CD4-positive, alpha-beta T cell treated with Interleukin-21 for 1 hour (primary cell): ENCODE measurements around the gene VEGFA.

Experiments used
- DNase-seq: peaks from one replicate; pipeline ENCODE4 v3.0.0-alpha.2; 2020

The VEGFA gene

GRCh38 chr6:43769526-43770371 is at the start of gene VEGFA:
Gene VEGFA, plus strand, starts transcription at chr6:43770211.
- DNase-seq: peak; percentile 87

- no peak for DNase-seq
These were observed 49.0 kb upstream of the VEGFA start for GRCh38 chr6:43720999-43721398.

- DNase-seq: no peak
These were observed 47.0 kb upstream of the VEGFA start for GRCh38 chr6:43722920-43723545.

- DNase-seq: peak; percentile 68
These were observed 46.2 kb upstream of the VEGFA start for GRCh38 chr6:43723737-43724295.

GRCh38 chr6:43724354-43724753 is 45.7 kb upstream of the VEGFA start:
- no peak for DNase-seq

- peak; percentile 72 for DNase-seq
These were observed 44.9 kb upstream of the VEGFA start for GRCh38 chr6:43724914-43725642.

GRCh38 chr6:43725643-43726580 is 44.1 kb upstream of the VEGFA start:
- no peak for DNase-seq

- DNase-seq: no peak
These were observed 42.4 kb upstream of the VEGFA start for GRCh38 chr6:43727634-43728033.

GRCh38 chr6:43728586-43728985 is 41.4 kb upstream of the VEGFA start:
- DNase-seq: no peak

- DNase-seq: no peak
These were observed 40.5 kb upstream of the VEGFA start for GRCh38 chr6:43729537-43729936.

GRCh38 chr6:43730634-43731033 is 39.4 kb upstream of the VEGFA start:
- DNase-seq: no peak

- DNase-seq: peak; percentile 51
These were observed 36.3 kb upstream of the VEGFA start for GRCh38 chr6:43733471-43734293.

- no peak for DNase-seq
These were observed 35.7 kb upstream of the VEGFA start for GRCh38 chr6:43734294-43734665.

- DNase-seq: no peak
These were observed 34.3 kb upstream of the VEGFA start for GRCh38 chr6:43735642-43736199.

- DNase-seq: no peak
These were observed 33.7 kb upstream of the VEGFA start for GRCh38 chr6:43736211-43736786.

- no peak for DNase-seq
These were observed 33.2 kb upstream of the VEGFA start for GRCh38 chr6:43736844-43737243.

GRCh38 chr6:43737272-43738081 is 32.5 kb upstream of the VEGFA start:
- DNase-seq: no peak

GRCh38 chr6:43738267-43738676 is 31.7 kb upstream of the VEGFA start:
- DNase-seq: no peak

GRCh38 chr6:43738877-43739641 is 31.0 kb upstream of the VEGFA start:
- DNase-seq: no peak
